Transverse colon (tissue), 4 donors: ENCODE measurements around the gene MGAT5. TPM values are rescaled to one million over a fixed set of nuclear protein-coding genes. Genes with fewer than 3 reads are reported as not detected.

ENCODE experiments used
- DNase-seq: peaks from one replicate; pipeline ENCODE4 v3.0.0-alpha.2; 2019
- H3K27ac ChIP-seq, 4 donors: fragments of 200-600 bp; sonication (generic); 2 replicates each; pipeline ENCODE4 v1.5.1; 2016 to 2018; ENCODE audit warnings: inconsistent platforms in 4 of 4
- H3K27me3 ChIP-seq: fragments of 200-600 bp; sonication (generic); 2 replicates; pipeline ENCODE4 v1.5.1; 2017; ENCODE audit warnings: inconsistent platforms
- H3K36me3 ChIP-seq, 4 donors: fragments of 200-600 bp; sonication (generic); 2 replicates each; pipeline ENCODE4 v1.5.1; 2017 to 2019; ENCODE audit warnings: inconsistent platforms in 4 of 4
- H3K4me1 ChIP-seq, 4 donors: fragments of 200-600 bp; sonication (generic); 2 replicates each; pipeline ENCODE4 v1.5.1; 2017 to 2020; ENCODE audit warnings: inconsistent platforms in 4 of 4
- H3K4me3 ChIP-seq, 4 donors: fragments of 200-600 bp; sonication (generic); 1 replicate in 1 of 4; 2 replicates in 3 of 4; pipeline versions ENCODE4 v1.5.1 to v1.6.1; 2017 to 2019; ENCODE audit warnings: inconsistent platforms in 4 of 4
- H3K9me3 ChIP-seq, 2 donors: fragments of 200-600 bp; sonication (generic); 2 replicates each; pipeline ENCODE4 v1.5.1; 2017 to 2019; ENCODE audit warnings: inconsistent platforms in 2 of 2
- EP300 ChIP-seq: sonication (generic); formaldehyde crosslinking; IDR thresholded peaks from one replicate; pipeline ENCODE4 v1.6.1; 2017; ENCODE audit warnings: antibody characterized with exemption, low read depth
- POLR2A ChIP-seq: fragments of 450-650 bp; IDR thresholded peaks from one replicate; pipeline ENCODE4 v1.6.1; 2016; ENCODE audit warnings: antibody characterized with exemption, mild to moderate bottlenecking, moderate library complexity
- POLR2AphosphoS5 ChIP-seq, 3 donors: sonication (generic); formaldehyde crosslinking; IDR thresholded peaks; one replicate each; pipeline ENCODE4 v1.6.1; 2016; ENCODE audit warnings: antibody characterized with exemption in 3 of 3
- whole genome bisulfite sequencing, 2 donors: methylation state at CpG; one replicate each; pipeline ENCODE4 v1.1.5; 2018; ENCODE audit warnings: low coverage in 1 of 2; 5-methylcytosine and 5-hydroxymethylcytosine counted together
- in situ Hi-C, 4 donors: fragments of 200-750 bp; cut with MboI; loops; one replicate each; pipeline versions ENCODE4 v1.15.0 to v1.15.1; 2017; ENCODE audit warnings: low sequenced_read_pairs in 3 of 4, low pct_ligation_motif_present in 1 of 4, low pct_unique_long_range_greater_than_20kb in 1 of 4
- intact Hi-C: fragments of 100-400 bp; cut with DNase I; formaldehyde crosslinking; loops from one replicate; pipeline ENCODE4 v1.15.1; 2023; ENCODE audit warnings: low total_unique reads
- total RNA-seq, 4 donors: library from RNA; depleted of rRNA; stranded (reverse); fragments of >200 nt; gene quantifications; one replicate each; pipeline ENCODE4 v1.1.0, GENCODE V29; 2016
- TF ChIP-seq, protein P1 (sequence below), 5 experiments: fragments of 200-600 bp in 3 of 5; fragments of 450-650 bp in 2 of 5; sonication (generic) in 3 of 5; IDR thresholded peaks; 1 replicate in 2 of 5; 2 replicates in 3 of 5; pipeline ENCODE4 v1.5.1; 2016 to 2017; ENCODE audit warnings: antibody characterized with exemption in 5 of 5, inconsistent platforms in 3 of 5, mild to moderate bottlenecking in 2 of 5, moderate library complexity in 1 of 5

MGAT5 gene
- total RNA-seq, 4 donors from 2014 or later, result 23.6 to 67.6 (median 55.2) TPM

DNA sequence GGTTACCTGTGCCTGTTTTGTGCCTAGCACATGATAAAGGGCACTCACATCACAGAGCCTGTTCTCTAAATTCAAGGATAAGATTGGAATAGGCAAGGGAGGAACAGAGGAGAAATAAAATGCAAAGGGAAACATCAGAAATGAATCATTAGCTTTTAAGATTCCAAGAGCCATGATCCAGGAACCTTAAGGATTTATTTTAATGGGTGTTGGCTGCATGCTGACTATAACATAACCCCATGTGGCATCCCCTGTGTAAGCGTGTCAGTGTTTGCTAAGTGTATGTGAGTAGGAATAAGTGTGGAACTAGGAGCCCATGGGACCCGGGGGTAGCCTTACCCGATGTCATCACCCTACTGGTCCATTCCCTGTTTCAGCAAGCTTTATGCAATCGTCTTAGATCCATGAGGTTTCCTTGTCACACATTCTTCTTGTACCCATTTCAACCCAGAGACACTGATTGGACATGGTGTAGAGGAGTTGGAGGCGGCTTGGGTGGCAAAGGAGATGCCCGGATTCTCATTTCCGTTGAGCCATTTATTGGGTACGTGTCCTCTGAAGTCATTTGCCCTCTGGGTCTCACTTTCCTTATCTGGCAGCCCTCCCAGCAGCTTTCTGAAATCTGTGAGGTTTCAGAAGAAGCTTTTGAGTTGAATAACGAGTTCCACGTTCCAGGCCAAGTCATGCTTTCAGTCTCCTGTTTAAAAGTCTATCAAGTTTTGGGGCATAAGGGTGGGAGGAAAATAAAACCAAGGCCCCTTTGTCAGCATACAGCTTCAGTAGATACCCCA is 117.0 kb downstream of the MGAT5 start:
- no peak overlapping the region for H3K27ac ChIP-seq
- no peak overlapping the region for H3K4me3 ChIP-seq
- intact Hi-C loops (no loop called here), in situ Hi-C loops (no loop called here)
- TF ChIP-seq POLR2AphosphoS5 (IDR thresholded peaks at IDR 0.05) (no peak), POLR2A (no peak), EP300 (no peak)
- TF ChIP-seq, protein P1, sequence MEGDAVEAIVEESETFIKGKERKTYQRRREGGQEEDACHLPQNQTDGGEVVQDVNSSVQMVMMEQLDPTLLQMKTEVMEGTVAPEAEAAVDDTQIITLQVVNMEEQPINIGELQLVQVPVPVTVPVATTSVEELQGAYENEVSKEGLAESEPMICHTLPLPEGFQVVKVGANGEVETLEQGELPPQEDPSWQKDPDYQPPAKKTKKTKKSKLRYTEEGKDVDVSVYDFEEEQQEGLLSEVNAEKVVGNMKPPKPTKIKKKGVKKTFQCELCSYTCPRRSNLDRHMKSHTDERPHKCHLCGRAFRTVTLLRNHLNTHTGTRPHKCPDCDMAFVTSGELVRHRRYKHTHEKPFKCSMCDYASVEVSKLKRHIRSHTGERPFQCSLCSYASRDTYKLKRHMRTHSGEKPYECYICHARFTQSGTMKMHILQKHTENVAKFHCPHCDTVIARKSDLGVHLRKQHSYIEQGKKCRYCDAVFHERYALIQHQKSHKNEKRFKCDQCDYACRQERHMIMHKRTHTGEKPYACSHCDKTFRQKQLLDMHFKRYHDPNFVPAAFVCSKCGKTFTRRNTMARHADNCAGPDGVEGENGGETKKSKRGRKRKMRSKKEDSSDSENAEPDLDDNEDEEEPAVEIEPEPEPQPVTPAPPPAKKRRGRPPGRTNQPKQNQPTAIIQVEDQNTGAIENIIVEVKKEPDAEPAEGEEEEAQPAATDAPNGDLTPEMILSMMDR (IDR thresholded peaks at IDR 0.05), result no peak
- DNase-seq, result no peak
- H3K9me3 ChIP-seq, result no peaks in the 10 kb centered on the region
- H3K36me3 ChIP-seq, result no peaks in the 10 kb centered on the region
- H3K27me3 ChIP-seq, result no peaks in the 10 kb centered on the region
- WGBS, 2 donors, result 61 to 88% methylated on average over 8 to 10 of the region's 10 CpGs
- peaks cover 0 to 23% (median 10%) of the 10 kb centered on the region in 4 donors for H3K4me1 ChIP-seq

- H3K36me3 ChIP-seq, result no peaks in the 10 kb centered on the region
- WGBS, 2 donors, result 95 to 100% methylated on average over 1 to 5 of the region's 5 CpGs
- TF ChIP-seq POLR2A (no peak), POLR2AphosphoS5 (IDR thresholded peaks at IDR 0.05) (no peak), EP300 (no peak)
- TF ChIP-seq, protein P1 (IDR thresholded peaks at IDR 0.05), result no peak
- no peaks in the 10 kb centered on the region for H3K27me3 ChIP-seq
- peak overlapping the region in 2 of 4 donors; percentile 13 to 20 for H3K27ac ChIP-seq
- no peak overlapping the region for H3K4me3 ChIP-seq
- DNase-seq, result no peak
- intact Hi-C loops, result no loop called here
- H3K9me3 ChIP-seq, result no peaks in the 10 kb centered on the region
- peaks cover 0 to 29% (median 12%) of the 10 kb centered on the region in 4 donors for H3K4me1 ChIP-seq
- in situ Hi-C loops, result no loop called here
Measured at GRCh38 chr2:134372141-134372540, 118.3 kb downstream of the MGAT5 start.

- H3K4me1 ChIP-seq, result peaks cover 0 to 29% (median 12%) of the 10 kb centered on the region in 4 donors
- TF ChIP-seq POLR2A (no peak), EP300 (no peak), POLR2AphosphoS5 (IDR thresholded peaks at IDR 0.05) (no peak)
- TF ChIP-seq, protein P1 (IDR thresholded peaks at IDR 0.05), result no peak
- no peaks in the 10 kb centered on the region for H3K27me3 ChIP-seq
- intact Hi-C loops, result no loop called here
- no peaks in the 10 kb centered on the region for H3K36me3 ChIP-seq
- DNase-seq, result no peak
- 50 to 74% methylated on average over 2 to 7 of the region's 7 CpGs for WGBS, 2 donors
- in situ Hi-C loops, result no loop called here
- H3K9me3 ChIP-seq, result no peaks in the 10 kb centered on the region
- peak overlapping the region in 2 of 4 donors; percentile 13 to 20 for H3K27ac ChIP-seq
- no peak overlapping the region for H3K4me3 ChIP-seq
Measured at GRCh38 chr2:134372611-134373131, 118.8 kb downstream of the MGAT5 start.

DNA sequence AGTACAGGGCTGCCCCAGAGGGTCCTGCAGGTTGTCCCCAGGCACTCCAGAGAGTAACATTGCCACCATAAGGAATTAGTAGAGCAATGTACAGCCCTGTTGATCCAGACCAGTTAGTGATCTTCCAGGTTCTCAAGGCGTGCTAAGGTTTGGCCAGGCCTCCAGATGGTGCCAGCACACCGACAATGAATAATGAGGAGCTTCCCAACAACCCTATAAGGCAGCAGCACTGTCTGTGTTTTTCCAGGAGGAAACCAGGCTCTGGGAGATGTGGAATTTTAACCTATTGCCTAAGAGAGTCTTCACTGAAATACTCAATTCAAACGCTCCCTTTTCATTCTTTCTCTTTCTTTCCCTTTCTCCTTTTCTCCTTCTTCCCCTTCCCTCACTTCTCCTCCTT is 122.1 kb downstream of the MGAT5 start:
- H3K4me1 ChIP-seq, result peaks cover 0 to 16% (median 9%) of the 10 kb centered on the region in 4 donors
- H3K36me3 ChIP-seq, result no peaks in the 10 kb centered on the region
- no peaks in the 10 kb centered on the region for H3K27me3 ChIP-seq
- intact Hi-C loops, result no loop called here
- H3K4me3 ChIP-seq, result no peak overlapping the region
- in situ Hi-C loops, result no loop called here
- peak; percentile 59 for DNase-seq
- TF ChIP-seq, protein P1 (IDR thresholded peaks at IDR 0.05), result peak; percentile 29 to 46 (median 34)
- TF ChIP-seq EP300, result no peak
- 44 to 54% methylated on average over 3 of the region's 3 CpGs for WGBS, 2 donors
- peak overlapping the region in 3 of 4 donors; percentile 46 to 64 (median 55) for H3K27ac ChIP-seq
- no peaks in the 10 kb centered on the region for H3K9me3 ChIP-seq
